ENCODE data around the gene TMEM100.
A peak's percentile ranks its signal among the peaks of the same experiment; 100 is the strongest.

Gene TMEM100

DNA sequence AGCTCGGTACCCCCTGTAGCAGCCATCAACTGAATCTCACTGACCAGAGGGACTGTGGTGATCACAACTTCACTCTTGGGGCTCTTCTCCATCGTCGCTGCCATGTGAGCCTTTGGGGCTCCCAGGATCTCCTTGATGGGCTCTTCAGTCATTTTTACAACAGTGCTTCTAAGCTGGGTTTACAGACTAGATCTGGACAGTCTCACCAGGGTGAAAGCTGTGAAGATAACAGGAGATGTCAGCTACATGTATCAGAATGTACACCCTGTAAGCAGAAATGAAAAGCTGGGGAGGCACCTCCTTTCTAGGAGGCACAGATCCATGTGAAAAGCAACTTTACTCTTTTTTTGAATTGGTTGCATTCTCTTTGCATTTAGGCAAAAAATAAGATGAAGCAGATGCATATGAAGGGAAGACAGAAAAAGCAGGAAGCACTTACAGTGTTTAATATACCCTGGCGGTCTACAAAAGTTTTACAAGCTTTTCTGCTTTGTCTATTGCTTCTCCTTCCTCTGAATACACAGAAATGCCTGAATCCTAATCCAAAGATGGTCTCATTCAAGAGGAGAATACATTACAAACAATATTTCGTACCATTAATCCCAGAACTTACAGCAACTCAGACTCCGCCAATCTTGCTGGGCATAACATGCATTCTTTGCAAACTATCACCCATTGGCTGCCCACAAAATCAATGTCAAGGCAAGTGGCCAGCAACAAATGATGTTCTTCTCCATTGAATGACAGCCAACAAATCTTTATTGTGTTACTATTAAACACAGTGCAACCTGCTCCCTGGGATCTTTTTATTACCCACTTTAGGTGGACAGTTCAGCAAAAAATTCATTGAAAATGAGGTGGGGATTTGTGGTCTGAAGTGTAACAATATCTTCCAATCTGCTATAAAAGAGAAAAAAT, 1.5 kb downstream of the TMEM100 start:
- DNase-seq (ENCODE audit: insufficient read length, low spot score) (no peak), FAIRE-seq (no peak)

DNA sequence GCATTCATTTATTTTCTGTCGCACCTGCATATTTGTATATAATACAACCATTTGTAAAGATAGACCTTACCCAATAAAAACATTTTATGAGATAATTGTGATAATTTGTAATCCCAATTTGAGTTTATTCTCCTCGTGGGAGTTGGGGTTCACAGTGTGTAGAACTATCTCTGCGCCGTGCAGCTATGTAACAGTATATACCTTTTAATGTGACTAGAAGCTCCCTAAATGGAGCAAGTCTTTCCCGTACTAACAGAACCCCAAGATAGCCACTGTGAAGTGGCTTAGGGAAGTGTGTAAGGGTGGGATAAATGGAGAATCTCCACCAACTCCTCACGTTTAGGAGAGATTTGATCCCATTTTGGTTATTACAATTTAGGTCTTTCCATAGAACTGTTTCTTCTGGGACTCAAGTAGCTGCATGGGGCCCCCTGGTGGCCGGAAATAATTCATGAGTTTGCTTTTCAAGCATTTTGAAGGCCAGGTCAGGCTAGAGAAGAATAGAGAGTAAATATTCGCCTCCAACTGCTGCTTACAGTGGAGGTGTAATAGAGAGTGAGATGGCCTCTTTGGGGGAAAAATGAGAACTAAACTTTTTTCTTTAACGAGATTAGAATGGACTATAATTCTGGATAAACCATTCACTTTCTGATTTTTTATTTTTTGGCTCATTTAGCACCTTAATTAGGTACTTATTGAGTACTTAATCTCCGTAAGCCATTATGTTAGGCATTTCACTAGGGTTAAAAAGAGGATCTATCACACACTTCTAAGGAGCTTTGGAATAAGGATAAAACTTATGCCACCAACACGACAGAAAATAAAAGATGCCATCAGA, 4.5 kb downstream of the TMEM100 start:
- FAIRE-seq (no peak), DNase-seq (ENCODE audit: insufficient read length, low spot score) (peak; percentile 43)

DNA sequence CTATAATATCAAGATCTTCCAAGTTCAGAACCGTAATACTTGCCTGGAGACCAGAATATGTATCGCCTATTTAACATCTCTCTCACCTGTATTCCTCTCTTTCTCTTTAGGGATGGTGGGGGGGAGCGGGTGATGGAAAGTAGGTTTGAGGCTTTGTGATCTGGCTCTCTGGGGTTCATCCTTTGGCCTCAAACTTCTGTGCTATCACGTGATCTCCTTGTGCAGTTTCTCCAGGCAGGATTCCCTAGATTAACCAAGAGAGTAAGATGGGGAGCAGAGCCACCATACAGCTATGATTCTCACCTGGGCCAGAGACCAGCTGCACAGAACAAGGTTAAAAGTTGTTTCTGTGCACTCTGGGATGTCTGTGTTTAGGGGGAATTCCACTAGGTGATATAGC, 5.2 kb downstream of the TMEM100 start:
- FAIRE-seq (no peak), DNase-seq (ENCODE audit: insufficient read length, low spot score) (no peak)

DNA sequence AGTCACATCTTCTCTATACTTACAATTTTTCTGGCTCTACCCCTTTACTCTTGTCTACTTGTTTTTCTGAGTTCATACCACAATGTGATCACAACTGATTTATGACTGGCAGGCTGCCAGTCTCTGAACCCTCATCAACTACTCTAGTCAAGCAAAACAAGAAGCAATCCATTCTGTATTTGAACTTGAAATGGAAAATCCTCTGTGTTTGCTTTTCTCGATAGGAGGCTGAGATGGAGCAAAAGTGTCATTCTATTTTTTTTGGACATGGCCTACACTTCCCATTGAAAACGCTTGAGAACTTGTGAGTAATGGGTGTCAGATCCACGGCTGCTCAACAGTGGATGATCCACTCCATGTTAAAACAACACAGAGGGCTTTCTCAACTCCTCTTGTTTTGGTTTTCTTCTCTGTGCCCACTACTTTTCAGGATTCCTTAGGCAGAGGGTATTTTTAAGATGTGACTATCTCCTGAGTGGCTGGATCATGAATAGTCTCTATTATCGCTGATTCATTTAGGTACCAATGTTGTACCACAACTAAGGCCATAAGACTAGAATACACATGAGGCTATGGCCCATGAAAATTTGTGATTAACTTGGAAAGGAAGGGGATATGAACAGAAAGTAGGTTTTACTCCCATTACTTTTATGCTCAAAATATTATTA, 11.7 kb downstream of the TMEM100 start:
- no peak for FAIRE-seq
- no peak for DNase-seq (ENCODE audit: insufficient read length, low spot score)

DNA sequence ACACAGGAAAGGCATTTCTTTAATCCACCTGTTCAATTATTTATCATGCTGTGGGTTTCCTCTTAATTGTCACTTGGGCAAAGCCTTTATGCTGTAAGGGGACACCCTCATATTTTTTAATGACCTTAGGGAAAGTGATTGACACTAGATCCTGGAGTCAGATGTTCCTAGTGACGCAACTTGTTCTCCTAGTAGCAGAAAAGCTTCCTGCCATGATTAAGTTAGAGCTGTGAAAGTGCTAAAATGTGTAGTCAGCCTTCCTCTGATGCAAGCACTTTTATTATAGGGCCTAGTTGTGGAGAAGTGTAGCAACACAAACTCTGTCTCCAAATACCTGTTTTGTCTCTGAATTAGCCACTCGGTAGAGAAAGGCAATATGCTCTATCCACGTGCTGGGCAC, 12.3 kb downstream of the TMEM100 start:
- no peak for DNase-seq (ENCODE audit: insufficient read length, low spot score)
- no peak for FAIRE-seq

DNA sequence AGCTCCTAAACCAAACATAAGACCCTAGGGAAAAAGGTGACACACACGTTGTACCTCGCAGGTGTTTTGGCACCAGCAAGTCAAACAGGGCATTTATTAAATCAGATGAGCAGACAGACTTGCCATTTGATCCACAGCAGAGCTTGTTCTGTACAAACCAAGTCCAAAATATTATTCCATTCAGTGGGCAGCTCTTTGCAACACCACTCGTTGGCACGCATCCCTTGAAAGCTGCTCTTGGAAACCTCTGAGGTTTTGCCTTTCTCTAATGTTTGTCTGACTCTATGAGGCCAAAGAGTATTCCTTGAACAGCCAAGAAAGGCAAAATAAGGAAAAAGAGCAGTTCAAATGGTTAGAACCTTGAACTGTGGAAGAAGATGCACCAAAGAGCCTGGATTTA, 12.7 kb downstream of the TMEM100 start:
- DNase-seq (ENCODE audit: insufficient read length, low spot score) = no peak
- FAIRE-seq = no peak

DNA sequence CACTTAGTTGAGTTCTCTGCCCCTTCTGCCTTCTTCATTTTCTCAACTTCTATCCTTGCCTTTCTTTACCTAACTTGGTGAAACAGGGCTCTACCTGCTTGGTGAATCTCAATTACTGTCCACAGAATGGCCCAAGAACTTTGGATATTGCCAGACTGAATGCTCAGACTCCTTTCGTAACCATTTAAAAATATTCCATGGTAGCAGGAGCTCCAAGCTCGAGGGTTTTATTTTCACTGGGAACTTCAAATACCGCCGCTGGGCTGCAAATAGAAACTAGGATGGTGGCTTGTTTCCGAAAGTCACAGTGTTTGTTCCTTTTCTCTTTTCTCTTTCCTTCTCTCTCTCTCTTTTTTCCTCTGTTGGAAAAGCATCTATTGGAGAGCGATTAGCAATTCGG, 13.2 kb downstream of the TMEM100 start:
- no peak for FAIRE-seq
- DNase-seq (ENCODE audit: insufficient read length, low spot score) = no peak

DNA sequence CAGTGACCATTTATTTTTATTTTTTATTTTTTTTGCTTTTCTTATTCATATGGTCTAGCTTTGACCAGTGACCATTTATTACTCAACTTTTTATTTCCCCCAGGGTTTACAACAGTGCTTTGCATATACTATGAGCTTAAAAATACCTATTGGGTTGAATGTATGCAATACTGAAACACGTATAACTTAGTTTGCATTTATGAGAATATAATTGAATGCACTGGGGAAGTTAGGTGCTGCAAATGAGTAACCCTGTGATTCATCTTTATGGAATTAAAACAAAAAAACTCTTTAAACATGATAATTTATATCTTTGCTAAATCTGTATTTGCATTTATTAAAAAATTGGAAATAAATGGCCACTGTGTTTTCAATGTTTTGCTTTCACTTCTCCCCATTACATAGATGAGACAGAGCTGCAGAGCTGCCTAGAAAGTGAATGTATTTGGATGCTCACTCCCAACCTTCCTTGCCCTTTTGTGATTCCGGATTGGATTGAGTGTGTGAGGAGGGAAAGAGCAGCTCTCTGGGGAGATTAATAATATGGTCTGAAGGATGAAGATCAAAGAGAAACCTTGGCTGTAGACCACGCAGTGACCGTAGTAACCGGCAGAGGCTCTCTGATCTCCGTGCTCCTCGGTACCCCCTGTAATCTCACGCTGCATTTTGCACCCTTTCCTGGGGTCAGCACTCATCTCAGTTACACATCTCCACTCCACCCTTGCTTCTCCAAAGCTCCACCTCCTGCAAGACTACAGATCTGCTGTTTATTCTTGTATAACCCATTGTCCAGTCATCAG, 14.3 kb downstream of the TMEM100 start:
- FAIRE-seq (peak; percentile 60), DNase-seq (ENCODE audit: insufficient read length, low spot score) (no peak)

DNA sequence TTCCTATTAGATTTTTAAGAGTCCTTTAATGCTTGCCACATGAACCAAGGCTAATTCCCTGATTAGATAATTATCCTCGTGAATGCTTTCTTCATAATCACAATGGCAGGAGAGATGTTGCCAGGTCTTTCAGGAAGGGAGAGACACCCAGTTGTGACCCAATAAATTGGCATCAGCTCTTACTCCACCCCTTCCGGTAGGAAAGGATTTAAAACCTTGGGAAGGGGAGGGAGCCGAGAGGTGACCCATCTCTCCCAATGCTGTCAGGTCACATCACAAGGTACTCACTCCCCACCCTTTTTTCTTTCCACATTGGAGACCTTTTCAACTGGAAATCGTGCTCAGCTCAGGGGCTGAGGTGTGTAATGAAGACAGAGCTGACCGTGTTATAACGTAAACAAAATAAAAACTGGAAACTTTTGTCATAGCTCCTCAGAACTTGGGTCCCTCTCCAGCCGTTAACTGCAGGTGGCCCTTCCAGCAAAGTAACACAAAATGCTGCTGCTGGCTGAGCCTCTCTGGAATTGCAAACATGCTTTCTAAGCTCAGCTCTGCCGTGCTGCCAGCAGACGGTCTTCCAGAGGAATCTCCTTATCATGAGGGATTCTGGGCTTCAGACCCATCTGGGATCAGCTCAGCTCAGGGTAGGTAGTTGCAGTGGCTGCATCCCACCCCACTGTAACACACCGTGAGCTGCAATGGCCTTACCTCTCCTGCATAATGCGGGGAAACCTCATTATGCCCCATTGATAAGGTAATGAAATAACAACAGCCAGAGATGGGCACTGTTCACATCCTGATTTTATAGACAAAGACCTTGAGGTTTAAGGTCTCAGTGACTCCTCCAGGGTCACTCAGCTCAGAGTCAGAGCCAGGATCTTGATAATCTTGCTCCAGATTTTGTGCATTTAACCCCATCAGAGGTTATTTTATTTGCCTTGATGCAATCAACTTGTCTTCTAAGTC, 15.6 kb downstream of the TMEM100 start:
- no peak for FAIRE-seq
- no peak for DNase-seq (ENCODE audit: insufficient read length, low spot score)

DNA sequence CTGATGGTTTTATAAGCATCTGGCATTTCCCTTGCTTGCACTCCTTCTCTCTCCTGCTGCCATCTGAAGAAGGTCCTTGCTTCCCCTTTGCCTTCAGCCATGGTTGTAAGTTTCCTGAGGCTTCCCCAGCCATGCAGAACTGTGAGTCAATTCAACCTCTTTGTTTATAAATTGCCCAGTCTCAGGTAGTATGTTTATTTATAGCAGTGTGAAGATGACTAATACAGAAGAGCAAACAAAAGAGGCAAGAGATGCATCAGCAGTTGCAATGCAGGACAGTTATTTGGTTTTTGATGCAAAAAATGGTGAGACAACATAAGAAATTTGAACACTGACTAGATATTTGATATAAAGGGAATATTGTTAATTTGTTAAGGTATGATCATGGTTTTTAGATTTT, 16.8 kb downstream of the TMEM100 start:
- FAIRE-seq = no peak
- DNase-seq (ENCODE audit: insufficient read length, low spot score) = no peak

DNA sequence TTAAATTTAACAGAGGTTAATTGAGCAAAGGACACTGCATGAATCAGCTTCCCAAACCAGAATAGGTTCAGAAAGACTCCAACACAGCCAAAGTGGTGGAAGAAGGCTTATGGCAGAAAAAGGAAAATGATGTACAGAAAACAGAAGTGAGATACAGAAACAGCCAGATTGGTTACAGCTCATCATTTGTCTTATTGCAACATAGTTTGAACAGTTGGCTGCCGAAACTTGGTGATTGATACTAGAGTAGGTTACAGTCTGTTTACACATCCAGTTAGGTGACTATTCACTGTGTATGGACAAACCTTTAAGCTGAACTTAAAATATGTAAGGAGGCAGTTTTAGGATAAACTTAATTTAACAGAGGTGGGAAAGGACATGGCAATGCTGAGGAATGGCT, 18.3 kb downstream of the TMEM100 start:
- FAIRE-seq (no peak), DNase-seq (ENCODE audit: insufficient read length, low spot score) (no peak)

DNA sequence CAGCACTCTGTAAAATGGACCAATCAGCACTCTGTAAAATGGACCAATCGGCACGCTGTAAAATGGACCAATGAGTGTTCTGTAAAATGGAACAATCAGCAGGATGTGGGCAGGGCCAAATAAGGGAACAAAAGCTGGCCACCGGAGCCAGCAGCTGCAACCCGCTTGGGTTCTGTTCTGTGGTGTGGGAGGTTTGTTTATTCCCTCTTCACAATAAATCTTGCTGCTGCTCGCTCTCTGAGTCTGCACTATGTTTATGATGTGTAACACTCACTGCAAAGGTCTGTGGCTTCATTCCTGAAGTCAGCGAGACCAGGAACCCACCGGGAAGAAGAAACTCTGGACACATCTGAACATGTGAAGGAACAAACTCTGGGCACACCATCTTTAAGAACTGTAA, 20.5 kb downstream of the TMEM100 start:
- no peak for DNase-seq (ENCODE audit: insufficient read length, low spot score)
- FAIRE-seq = no peak

DNA sequence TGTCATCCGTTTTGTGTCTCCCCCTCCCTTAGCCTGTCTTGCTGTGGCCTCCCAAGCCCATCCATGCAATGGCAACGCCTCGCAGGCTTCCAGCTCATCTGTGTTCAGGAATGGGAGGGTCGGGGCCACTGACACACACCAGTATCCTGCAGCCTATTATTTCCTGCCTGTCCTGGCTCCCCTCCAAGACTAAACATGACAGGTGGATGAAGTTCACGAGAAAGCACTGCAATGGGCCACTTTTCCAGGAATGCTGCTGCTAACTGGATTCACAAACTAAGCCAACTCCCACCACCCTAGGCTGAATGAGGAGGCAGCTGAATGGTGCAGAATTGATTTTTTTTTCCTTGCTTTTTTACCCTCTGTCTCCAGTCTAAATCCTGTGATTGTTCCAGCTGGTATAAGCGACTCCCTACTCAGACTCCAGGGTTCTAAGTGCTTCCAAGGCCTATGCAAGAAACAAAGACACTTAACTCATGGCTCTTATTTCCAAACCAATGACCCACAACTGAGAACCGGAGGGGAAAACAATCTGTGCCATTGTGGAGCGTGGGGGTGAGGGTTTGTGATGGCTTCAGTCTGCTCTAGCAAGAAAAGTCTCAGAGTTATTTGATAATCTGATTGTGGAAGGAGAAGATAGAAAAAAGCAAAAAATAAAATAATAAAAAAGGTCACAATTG, 23.3 kb downstream of the TMEM100 start:
- DNase-seq (ENCODE audit: insufficient read length, low spot score) (no peak), FAIRE-seq (peak; percentile 60)

DNA sequence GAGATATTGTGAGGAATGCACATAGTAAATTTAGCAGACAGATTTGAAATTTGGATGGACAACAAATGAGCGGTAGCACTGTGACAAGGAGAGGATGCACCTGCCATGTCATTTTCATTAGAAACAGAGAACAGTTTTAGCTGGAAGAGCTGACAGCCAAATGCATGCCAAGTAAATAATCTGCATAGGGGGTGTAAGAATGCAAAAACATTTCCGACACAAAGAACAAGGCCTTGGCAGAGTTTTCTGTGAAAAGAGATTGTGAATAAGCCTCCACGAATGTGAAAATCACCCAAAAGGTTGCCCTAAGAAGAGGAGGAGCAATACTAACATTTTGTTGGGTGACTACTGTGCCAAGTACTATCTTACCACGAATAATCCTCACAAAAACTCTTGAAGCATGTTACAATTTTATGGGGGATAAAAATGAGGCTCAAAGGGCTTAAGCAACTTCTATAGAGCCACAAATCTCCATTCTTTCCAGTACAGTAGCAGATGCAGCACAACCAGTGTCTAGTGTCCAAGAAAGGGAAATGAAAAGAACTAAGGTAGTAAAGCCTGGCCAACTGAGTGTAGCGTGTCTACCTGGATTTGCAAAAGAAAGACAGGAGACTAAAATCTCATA, 28.3 kb downstream of the TMEM100 start:
- no peak for FAIRE-seq
- DNase-seq (ENCODE audit: insufficient read length, low spot score) = no peak

DNA sequence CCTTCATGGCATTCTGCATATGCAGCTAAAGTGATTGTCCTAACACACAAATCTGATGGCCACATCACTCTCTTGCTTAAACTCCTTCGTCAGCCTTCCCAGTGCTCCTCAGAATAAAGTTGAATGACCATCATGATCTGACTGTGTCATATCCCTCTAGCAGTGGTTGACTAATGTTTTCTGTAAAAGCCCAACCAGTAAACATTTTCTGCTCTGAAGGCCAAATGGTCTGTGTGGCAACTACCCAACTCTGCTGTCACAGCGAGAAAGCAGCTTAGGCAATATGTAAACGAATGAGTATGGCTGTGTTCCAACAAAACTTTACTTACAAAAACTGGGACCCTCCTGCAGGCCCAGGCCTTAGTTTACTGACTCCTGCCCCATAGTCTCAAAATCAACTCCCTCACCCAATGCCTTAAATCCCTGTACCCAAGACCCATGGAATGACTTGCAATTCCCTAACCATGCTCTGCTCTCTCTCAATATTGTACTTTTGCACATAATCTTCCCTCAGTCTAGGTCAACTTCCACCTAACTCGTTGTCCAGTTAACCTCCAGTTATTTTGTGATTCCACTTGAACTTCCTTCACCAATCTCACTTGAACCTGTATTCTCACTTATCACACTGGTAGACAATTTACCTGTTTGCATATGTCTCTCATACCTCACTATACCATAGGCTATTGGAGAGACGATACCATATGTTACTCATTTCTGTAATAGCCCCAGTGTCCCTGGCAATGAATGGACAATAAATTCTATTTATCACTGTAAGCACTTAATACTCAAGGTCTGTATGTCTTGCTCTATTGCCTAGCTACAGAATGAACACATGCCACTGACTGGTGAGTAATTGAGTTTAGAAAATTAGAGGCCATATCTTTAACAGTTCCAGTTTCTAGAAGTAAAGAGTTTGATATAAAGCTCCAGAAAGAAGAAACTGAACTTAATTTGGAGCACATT, 29.1 kb downstream of the TMEM100 start:
- FAIRE-seq (peak; percentile 74), DNase-seq (ENCODE audit: insufficient read length, low spot score) (no peak)

DNA sequence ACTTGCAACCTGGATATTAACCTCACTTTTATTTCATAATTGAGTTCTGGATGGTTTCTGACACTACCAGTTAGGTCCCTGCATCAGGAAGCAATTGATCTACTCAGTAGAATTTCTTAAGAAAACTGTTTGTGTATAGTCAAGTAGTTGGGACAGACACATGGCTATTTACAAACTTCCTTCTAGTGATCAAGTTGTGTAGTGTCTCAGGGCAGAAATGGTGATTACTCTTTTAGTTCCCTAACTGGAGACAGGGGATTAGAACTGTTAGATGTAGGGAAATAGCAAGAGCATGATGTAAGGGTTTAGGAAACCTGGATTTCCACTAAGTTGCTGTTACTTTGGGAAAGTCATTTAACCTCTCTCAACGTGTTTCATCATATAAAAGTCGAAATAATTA, 30.4 kb downstream of the TMEM100 start:
- no peak for FAIRE-seq
- DNase-seq (ENCODE audit: insufficient read length, low spot score) = no peak

DNA sequence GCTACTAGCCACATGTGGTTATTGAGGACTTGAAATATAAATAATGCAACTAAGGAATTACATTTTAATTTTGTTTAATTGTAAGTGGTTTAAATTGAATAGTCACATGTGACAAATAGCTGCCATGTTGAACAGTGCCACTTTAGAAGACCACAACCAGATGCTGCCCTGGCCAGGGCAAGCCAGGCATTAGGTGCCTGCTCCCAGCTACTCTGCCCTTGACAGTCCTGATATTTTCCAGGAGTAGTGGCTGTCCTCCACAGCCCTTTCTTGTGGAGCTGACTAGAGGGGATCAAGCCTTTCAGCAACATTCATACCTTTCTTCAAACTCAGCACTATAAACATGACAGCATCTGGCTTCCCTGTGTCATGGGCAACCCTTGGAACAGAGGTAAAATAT, 31.0 kb downstream of the TMEM100 start:
- FAIRE-seq (no peak), DNase-seq (ENCODE audit: insufficient read length, low spot score) (no peak)

Data from HTR-8/SVneo (cell line).